GM21723 (cell line): ENCODE data around the gene CD19.
"Not testable (repeated sequence)": the region's sequence is repeated elsewhere in the genome, so short reads cannot be mapped to it uniquely, and the experiment has no call there.

Experiments
- ATAC-seq: cut with Tn5 transposase; IDR thresholded peaks from one replicate; pipeline ENCODE4 v1.9.1; 2021; ENCODE audit warnings: mild to moderate bottlenecking, moderate library complexity; ENCODE audit not compliant: unreplicated experiment

CD19 gene

GRCh38 chr16:28980330-28980729 lies 48.6 kb downstream of the CD19 start:
- ATAC-seq, result not testable (repeated sequence)

- ATAC-seq, result no peak
Measured at GRCh38 chr16:28980929-28981328, 49.2 kb downstream of the CD19 start.

DNA sequence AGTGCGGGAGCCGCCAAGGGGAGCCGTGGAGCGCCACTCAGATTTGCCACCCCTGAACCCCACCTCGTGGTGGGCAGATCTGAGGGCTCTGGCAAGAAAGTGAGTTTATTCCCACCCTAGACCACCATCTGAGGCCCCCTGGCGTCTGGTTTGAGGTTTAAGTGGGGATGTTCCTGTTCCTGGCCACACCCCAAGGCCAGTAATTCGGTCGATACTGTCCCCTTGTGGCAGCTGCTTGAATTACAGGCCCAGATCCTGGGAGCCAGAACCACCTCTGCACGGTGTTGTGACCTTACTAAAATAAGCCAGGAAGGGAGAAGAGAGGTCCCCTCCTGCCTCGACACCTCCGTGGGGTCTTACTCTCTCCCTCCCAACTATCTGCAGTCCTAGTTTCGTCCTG lies 49.7 kb downstream of the CD19 start:
- no peak for ATAC-seq

- ATAC-seq, result no peak
Measured at GRCh38 chr16:28982418-28982817, 50.6 kb downstream of the CD19 start.

DNA sequence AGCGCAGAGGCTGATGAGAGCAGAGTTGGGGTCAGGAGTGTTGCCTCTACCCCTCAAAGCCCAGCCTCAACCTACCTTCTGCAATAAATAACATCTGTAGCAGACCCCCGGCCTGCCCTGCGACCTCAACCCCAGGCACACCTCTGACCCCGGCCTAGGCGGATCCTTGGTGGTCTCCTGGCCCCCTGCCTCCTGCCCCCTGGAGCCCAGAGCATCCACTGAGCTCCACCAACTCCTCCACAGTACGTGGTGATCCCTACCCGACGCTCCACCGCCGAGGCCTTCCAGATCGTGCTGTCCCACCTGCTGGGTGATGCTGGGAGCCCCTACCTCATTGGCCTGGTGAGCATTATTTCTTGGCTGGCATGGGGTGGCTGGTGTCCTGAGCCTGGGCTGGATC lies 51.2 kb downstream of the CD19 start:
- no peak for ATAC-seq

GRCh38 chr16:28983644-28984043 lies 51.9 kb downstream of the CD19 start:
- no peak for ATAC-seq

DNA sequence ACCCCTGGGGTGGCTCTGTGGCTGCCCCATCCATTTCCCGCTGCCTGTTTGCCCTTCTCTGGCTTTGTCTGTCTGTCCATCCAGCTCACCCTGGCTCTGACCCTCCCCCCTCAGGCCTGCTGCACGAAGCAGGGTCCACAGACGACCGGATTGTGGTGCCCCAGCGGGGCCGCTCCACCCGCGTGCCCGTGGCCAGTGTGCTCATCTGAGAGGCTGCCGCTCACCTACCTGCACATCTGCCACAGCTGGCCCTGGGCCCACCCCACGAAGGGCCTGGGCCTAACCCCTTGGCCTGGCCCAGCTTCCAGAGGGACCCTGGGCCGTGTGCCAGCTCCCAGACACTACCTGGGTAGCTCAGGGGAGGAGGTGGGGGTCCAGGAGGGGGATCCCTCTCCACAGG lies 52.3 kb downstream of the CD19 start:
- no peak for ATAC-seq

GRCh38 chr16:28984619-28985135 lies 52.9 kb downstream of the CD19 start, which contains the start of gene LAT:
TSS of gene LAT (plus strand) at chr16:28985052. CDS start at chr16:28985418, 366 bp downstream.
- no peak for ATAC-seq

- ATAC-seq, result no peak
Measured at GRCh38 chr16:28985211-28986041, 53.7 kb downstream of the CD19 start.

- no peak for ATAC-seq
Measured at GRCh38 chr16:28986046-28986445, 54.3 kb downstream of the CD19 start.

- no peak for ATAC-seq
Measured at GRCh38 chr16:28986492-28986891, 54.7 kb downstream of the CD19 start.

DNA sequence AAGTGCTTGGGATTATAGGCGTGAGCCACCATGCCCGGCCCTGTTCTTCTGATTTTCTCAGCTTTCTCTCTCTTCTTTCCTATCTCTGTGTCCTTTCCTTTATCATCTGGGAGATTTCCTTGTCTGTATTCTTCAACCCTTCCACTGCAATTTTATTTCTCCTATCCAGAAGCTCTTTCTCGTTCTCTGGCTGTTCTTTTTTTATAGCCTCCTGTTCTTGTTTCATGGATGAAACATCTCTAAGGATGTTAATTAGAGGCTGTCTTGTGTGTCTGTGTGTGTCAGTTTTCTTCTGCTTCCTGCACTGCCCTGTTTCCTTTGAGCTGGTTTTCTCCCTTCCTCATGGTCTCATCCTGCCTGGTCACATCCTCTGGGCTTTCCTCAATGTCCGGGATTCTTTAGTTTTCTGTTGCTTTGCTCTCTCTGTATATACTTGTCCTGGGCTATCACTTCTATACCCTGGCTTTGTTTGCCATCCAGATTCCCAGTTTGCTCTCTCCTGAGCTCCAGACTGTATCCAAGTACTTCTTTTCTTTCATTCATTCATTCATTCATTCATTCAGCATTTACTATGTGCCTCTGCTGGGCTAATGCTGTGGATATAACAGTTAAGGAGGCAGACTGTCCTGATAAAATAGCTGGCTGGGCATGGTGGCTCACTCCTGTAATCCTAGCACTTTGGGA lies 55.5 kb downstream of the CD19 start:
- no peak for ATAC-seq
